ENCODE results near the gene EGFL8. TPM values are rescaled to one million over a fixed set of nuclear protein-coding genes. Genes with fewer than 3 reads are reported as not detected.
A peak's percentile ranks its signal among the peaks of the same experiment; 100 is the strongest.

The EGFL8 gene
- total RNA-seq, 1 donor from 2014 or later, result 13.3 TPM

- peaks cover 0 to 23% of the 10 kb centered on the region in 2 donors for H3K36me3 ChIP-seq
- intact Hi-C loops (cut with DNase I), result loop anchor here (5.0 kb wide), 1 partner anchor 35 kb away; no protein-coding TSS in a partner anchor
- H3K4me1 ChIP-seq, result peaks cover 49% of the 10 kb centered on the region
- peak within 1 kb of the TSS; percentile 94 for H3K27ac ChIP-seq
- peak within 1 kb of the TSS; percentile 75 to 88 for H3K4me3 ChIP-seq
- H3K27me3 ChIP-seq, result no peaks in the 10 kb centered on the region
- DNase-seq (ENCODE audit: extremely low spot score in 2 of 2), result no peak
- TF ChIP-seq POLR2AphosphoS5 (IDR thresholded peaks at IDR 0.05; ENCODE audit: insufficient read depth in 1 of 2, low read depth in 1 of 2), result no peak
- TF ChIP-seq, protein P1, sequence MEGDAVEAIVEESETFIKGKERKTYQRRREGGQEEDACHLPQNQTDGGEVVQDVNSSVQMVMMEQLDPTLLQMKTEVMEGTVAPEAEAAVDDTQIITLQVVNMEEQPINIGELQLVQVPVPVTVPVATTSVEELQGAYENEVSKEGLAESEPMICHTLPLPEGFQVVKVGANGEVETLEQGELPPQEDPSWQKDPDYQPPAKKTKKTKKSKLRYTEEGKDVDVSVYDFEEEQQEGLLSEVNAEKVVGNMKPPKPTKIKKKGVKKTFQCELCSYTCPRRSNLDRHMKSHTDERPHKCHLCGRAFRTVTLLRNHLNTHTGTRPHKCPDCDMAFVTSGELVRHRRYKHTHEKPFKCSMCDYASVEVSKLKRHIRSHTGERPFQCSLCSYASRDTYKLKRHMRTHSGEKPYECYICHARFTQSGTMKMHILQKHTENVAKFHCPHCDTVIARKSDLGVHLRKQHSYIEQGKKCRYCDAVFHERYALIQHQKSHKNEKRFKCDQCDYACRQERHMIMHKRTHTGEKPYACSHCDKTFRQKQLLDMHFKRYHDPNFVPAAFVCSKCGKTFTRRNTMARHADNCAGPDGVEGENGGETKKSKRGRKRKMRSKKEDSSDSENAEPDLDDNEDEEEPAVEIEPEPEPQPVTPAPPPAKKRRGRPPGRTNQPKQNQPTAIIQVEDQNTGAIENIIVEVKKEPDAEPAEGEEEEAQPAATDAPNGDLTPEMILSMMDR (IDR thresholded peaks at IDR 0.05), result no peak
- TF ChIP-seq POLR2A (IDR thresholded peaks at IDR 0.05), result no peak
- H3K9me3 ChIP-seq, result no peaks in the 10 kb centered on the region
Observed at GRCh38 chr6:32151863-32152768, 12.3 kb upstream of the EGFL8 start, which contains the start of gene PRRT1. Gene PRRT1 (minus strand): TSS chr6:32151939. CDS start chr6:32151827, 112 bp downstream.

- intact Hi-C loops (cut with DNase I), result loop anchor here (5.0 kb wide), 1 partner anchor 36 kb away; no protein-coding TSS in a partner anchor
- DNase-seq (ENCODE audit: extremely low spot score in 2 of 2), result no peak
- Histone ChIP-seq H3K9me3 (no peaks in the 10 kb centered on the region), H3K27ac (peak overlapping the region; percentile 94), H3K4me3 (peak overlapping the region; percentile 75 to 88), H3K36me3 (peaks cover 0 to 30% of the 10 kb centered on the region in 2 donors), H3K27me3 (no peaks in the 10 kb centered on the region), H3K4me1 (peaks cover 49% of the 10 kb centered on the region)
- TF ChIP-seq POLR2A (IDR thresholded peaks at IDR 0.05), result no peak
- no peak for TF ChIP-seq POLR2AphosphoS5 (IDR thresholded peaks at IDR 0.05; ENCODE audit: insufficient read depth in 1 of 2, low read depth in 1 of 2)
Observed at GRCh38 chr6:32152769-32153563, 11.4 kb upstream of the EGFL8 start.

DNA sequence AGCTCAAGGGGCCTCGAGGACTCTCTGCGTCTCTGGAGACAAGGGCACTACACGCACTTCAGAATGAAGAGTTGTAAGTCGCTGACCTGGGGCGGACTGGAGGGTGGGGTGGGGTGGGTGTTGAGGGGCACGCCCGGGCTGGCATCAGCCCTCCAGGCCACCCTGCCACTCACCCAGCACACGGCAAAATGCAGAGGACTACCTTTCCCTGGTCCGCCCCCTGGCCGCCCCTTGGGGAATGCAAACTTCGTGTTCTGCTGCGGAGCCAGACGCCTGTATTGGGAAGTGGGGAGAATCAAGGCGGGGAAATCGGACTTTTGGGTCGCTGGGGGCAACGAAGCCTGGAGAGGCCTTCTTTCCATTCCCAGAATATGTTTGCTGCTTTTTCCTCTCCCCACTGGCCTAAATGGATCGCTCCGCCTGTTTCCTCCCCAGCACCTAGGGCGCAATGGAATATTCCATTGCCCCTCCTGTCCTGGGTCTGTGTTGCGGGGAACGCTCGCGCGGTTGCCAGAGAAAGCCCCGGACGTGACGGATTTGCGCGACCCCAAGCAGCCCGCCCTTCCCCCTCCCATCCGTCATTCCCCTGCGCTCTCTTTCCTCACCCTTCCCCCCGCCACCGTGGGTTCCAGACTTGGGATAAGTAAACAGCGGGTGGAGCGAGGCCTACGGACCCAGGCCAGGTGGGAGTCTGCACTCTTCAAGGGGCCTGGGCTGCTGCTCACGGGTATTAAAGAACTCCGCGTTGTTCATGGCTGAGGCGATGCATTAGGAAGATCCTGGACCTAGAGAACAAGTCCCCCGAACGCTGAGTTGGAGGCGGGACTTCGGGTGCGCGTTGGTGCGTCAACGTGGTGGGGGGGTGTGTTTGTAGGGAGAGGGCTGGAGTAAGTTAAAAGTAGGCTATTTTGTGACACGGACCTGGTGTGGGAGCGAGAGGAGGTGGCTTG is 10.6 kb upstream of the EGFL8 start, which contains the start of gene PPT2:
Gene PPT2, plus strand, starts transcription at position 578 of the 950 bp plus-strand sequence. CDS start 454 bp downstream, outside the sequence.
- peaks cover 49% of the 10 kb centered on the region for H3K4me1 ChIP-seq
- H3K27me3 ChIP-seq, result no peaks in the 10 kb centered on the region
- intact Hi-C loops (cut with DNase I), result loop anchor here (5.0 kb wide), 1 partner anchor 37 kb away; no protein-coding TSS in a partner anchor
- peak within 1 kb of the TSS; percentile 94 for H3K27ac ChIP-seq
- no peaks in the 10 kb centered on the region for H3K9me3 ChIP-seq
- TF ChIP-seq, protein P1 (IDR thresholded peaks at IDR 0.05), result no peak
- TF ChIP-seq POLR2A (IDR thresholded peaks at IDR 0.05) (peak in 1 of 2 donors; percentile 49), POLR2AphosphoS5 (IDR thresholded peaks at IDR 0.05; ENCODE audit: insufficient read depth in 1 of 2, low read depth in 1 of 2) (peak; percentile 89)
- peak within 1 kb of the TSS; percentile 75 to 88 for H3K4me3 ChIP-seq
- no peak for DNase-seq (ENCODE audit: extremely low spot score in 2 of 2)
- H3K36me3 ChIP-seq, result peaks cover 0 to 36% of the 10 kb centered on the region in 2 donors

DNA sequence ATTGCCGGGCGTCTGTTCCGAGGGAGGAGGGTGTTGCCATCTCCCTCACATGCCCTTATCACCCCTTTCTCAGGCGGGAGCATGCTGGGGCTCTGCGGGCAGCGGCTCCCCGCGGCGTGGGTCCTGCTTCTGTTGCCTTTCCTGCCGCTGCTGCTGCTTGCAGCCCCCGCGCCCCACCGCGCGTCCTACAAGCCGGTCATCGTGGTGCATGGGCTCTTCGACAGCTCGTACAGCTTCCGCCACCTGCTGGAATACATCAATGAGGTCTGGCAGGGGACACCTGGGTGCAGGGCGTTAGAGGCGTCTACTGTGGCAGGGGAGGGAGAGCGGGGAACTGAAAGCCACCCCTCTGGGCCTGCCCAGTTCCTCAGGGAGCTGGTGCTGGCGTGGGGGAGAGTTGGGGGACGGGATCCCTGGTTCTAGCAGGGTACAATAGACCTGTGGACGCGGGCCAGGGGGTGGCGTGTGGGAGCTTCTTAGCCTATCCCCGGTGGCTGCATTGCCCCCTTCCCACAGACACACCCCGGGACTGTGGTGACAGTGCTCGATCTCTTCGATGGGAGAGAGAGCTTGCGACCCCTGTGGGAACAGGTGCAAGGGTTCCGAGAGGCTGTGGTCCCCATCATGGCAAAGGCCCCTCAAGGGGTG is 9.8 kb upstream of the EGFL8 start:
- H3K36me3 ChIP-seq, result peaks cover 0 to 35% of the 10 kb centered on the region in 2 donors
- TF ChIP-seq POLR2AphosphoS5 (IDR thresholded peaks at IDR 0.05; ENCODE audit: insufficient read depth in 1 of 2, low read depth in 1 of 2) (peak in 1 of 2 donors; percentile 9), POLR2A (IDR thresholded peaks at IDR 0.05) (no peak)
- TF ChIP-seq, protein P1 (IDR thresholded peaks at IDR 0.05), result peak; percentile 35 to 58 (median 49)
- peak overlapping the region; percentile 75 to 88 for H3K4me3 ChIP-seq
- H3K27me3 ChIP-seq, result no peaks in the 10 kb centered on the region
- H3K9me3 ChIP-seq, result no peaks in the 10 kb centered on the region
- H3K4me1 ChIP-seq, result peaks cover 49% of the 10 kb centered on the region
- H3K27ac ChIP-seq, result peak overlapping the region; percentile 94
- intact Hi-C loops (cut with DNase I), result loop anchor here (5.0 kb wide), 1 partner anchor 37 kb away; no protein-coding TSS in a partner anchor
- DNase-seq (ENCODE audit: extremely low spot score in 2 of 2), result no peak
